Measurements from ENCODE around the gene ABAT.

Gene ABAT

GRCh38 chr16:8674413-8675022, at the start of gene ABAT:
Gene ABAT (plus strand): TSS chr16:8674617. CDS start chr16:8735740, 61,123 bp downstream.
- peak within 1 kb of the TSS; percentile 77 for H3K4me3 ChIP-seq (ENCODE audit: low read length)
- H3K9ac ChIP-seq (ENCODE audit: low read length) = peak within 1 kb of the TSS; percentile 23
- H3K36me3 ChIP-seq (ENCODE audit: control insufficient read depth, low read depth, low read length) = no peaks in the 10 kb centered on the region
- peaks cover 25% of the 10 kb centered on the region for H3K27me3 ChIP-seq (ENCODE audit: control insufficient read depth, insufficient read depth, low read length)
- H3K4me1 ChIP-seq (ENCODE audit: control insufficient read depth, low read depth, low read length) = peaks cover 9% of the 10 kb centered on the region
- no peak within 1 kb of the TSS for H3K27ac ChIP-seq (ENCODE audit: low read length)
- no peaks in the 10 kb centered on the region for H3K9me3 ChIP-seq (ENCODE audit: control insufficient read depth, low read depth, low read length)

GRCh38 chr16:8625491-8626087, 48.8 kb upstream of the ABAT start:
- no peak overlapping the region for H3K9ac ChIP-seq (ENCODE audit: low read length)
- H3K27ac ChIP-seq (ENCODE audit: low read length) = no peak overlapping the region
- no peaks in the 10 kb centered on the region for H3K4me1 ChIP-seq (ENCODE audit: control insufficient read depth, low read depth, low read length)
- H3K27me3 ChIP-seq (ENCODE audit: control insufficient read depth, insufficient read depth, low read length) = no peaks in the 10 kb centered on the region
- H3K9me3 ChIP-seq (ENCODE audit: control insufficient read depth, low read depth, low read length) = no peaks in the 10 kb centered on the region
- H3K4me3 ChIP-seq (ENCODE audit: low read length) = no peak overlapping the region
- H3K36me3 ChIP-seq (ENCODE audit: control insufficient read depth, low read depth, low read length) = peaks cover 54% of the 10 kb centered on the region

DNA sequence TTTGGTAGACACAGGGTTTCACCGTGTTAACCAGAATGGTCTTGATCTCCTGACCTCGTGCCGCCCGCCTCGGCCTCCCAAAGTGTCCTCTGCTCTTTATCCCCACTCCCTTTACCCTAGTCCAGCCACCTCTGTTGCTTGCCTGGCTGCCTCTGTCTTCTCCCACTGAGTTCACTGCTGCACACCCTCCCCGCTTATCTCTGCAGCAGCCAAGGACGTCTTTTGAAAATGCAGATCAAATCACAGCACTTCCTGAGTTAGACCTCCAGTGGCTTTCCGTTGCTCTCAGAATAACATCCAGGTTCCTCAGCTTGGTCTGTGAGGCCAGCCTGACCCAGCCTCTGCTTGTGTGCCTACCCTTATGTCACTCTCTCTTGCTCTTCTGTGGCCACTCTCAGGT, 47.5 kb upstream of the ABAT start:
- H3K36me3 ChIP-seq (ENCODE audit: control insufficient read depth, low read depth, low read length) = peaks cover 67% of the 10 kb centered on the region
- no peak overlapping the region for H3K4me3 ChIP-seq (ENCODE audit: low read length)
- no peaks in the 10 kb centered on the region for H3K9me3 ChIP-seq (ENCODE audit: control insufficient read depth, low read depth, low read length)
- H3K9ac ChIP-seq (ENCODE audit: low read length) = no peak overlapping the region
- H3K27ac ChIP-seq (ENCODE audit: low read length) = no peak overlapping the region
- H3K4me1 ChIP-seq (ENCODE audit: control insufficient read depth, low read depth, low read length) = no peaks in the 10 kb centered on the region
- no peaks in the 10 kb centered on the region for H3K27me3 ChIP-seq (ENCODE audit: control insufficient read depth, insufficient read depth, low read length)

DNA sequence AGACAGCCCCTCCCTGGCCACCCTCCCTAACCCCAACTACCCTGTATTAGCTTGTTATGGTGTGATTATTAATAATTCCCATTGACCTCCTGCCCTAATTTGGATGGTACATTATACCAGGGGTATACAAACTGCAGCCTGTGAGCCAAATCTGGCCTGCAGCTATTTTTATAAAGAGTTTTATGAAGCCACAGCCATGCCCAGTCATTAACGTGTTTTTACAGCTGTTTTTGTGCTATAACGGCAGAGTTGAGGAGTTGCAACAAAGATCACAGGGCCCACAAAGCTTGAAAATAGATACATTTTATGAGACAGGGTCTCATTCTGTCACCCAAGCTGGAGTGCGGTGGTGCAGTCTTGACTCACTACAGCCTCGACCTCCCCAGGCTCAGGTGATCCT, 47.0 kb upstream of the ABAT start:
- Histone ChIP-seq H3K4me1 (ENCODE audit: control insufficient read depth, low read depth, low read length) (no peaks in the 10 kb centered on the region), H3K27me3 (ENCODE audit: control insufficient read depth, insufficient read depth, low read length) (no peaks in the 10 kb centered on the region), H3K4me3 (ENCODE audit: low read length) (no peak overlapping the region), H3K9ac (ENCODE audit: low read length) (no peak overlapping the region), H3K27ac (ENCODE audit: low read length) (no peak overlapping the region), H3K9me3 (ENCODE audit: control insufficient read depth, low read depth, low read length) (no peaks in the 10 kb centered on the region), H3K36me3 (ENCODE audit: control insufficient read depth, low read depth, low read length) (peaks cover 72% of the 10 kb centered on the region)

DNA sequence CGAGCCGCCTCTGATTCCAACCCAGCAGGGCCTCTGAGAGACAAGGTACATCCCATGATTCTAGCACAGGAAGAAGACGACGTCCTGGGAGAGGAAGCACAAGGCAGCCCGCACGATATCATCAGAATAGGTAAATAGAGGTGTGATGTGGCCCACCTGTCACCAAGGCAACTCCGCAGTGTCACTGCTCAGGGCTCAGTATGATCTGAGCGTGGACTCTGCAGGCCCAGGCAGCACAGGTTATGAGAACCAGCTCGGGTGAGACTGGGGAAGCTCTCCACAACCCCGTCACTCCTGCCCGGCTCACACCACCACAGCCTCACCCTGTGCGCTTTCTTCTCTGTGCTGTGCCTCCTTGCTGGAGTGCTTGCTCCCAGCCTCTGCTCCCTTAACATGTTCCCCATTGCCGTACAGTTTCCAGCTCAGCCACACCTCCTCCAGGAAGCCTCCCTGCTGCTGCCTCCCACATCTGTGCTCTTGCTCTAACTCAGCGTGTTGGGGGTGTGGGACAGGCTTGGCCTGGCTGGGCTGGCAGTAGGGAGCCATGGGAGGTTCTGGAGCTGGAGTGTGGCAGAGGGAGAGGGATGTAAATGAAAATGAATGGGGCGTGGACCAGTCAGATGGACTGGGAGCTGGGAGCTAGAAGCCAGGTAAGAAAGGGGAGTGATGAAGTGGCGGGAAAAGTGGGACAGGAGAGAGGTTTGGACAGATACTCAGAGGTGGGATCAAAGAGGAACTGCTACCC, 45.3 kb upstream of the ABAT start:
- Histone ChIP-seq H3K27me3 (ENCODE audit: control insufficient read depth, insufficient read depth, low read length) (no peaks in the 10 kb centered on the region), H3K27ac (ENCODE audit: low read length) (no peak overlapping the region), H3K4me1 (ENCODE audit: control insufficient read depth, low read depth, low read length) (no peaks in the 10 kb centered on the region), H3K9me3 (ENCODE audit: control insufficient read depth, low read depth, low read length) (no peaks in the 10 kb centered on the region), H3K9ac (ENCODE audit: low read length) (no peak overlapping the region), H3K4me3 (ENCODE audit: low read length) (no peak overlapping the region), H3K36me3 (ENCODE audit: control insufficient read depth, low read depth, low read length) (peaks cover 79% of the 10 kb centered on the region)

- H3K36me3 ChIP-seq (ENCODE audit: control insufficient read depth, low read depth, low read length) = peaks cover 82% of the 10 kb centered on the region
These were observed 44.0 kb upstream of the ABAT start for GRCh38 chr16:8630255-8630953.

DNA sequence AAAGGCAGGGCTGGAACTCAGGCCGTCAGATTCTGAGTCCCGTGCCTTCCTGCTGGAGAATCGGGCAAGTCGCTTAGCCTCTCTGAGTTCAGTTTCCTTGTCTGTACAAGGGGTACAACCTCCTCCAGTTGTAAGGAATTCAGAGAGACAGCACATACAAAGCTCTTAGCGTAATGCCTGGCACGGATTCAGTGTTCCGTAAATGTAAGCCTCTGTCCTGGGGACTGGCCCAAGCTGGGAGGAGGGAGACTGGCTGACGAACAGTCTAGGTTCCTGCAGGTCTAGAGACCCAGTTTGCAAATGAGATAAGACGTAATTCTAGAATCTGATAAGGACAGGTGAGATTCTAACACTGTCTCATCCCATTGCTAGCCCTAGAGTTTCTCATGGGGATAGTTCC, 43.0 kb upstream of the ABAT start:
- H3K27ac ChIP-seq (ENCODE audit: low read length) = no peak overlapping the region
- H3K4me1 ChIP-seq (ENCODE audit: control insufficient read depth, low read depth, low read length) = no peaks in the 10 kb centered on the region
- no peaks in the 10 kb centered on the region for H3K27me3 ChIP-seq (ENCODE audit: control insufficient read depth, insufficient read depth, low read length)
- H3K9ac ChIP-seq (ENCODE audit: low read length) = no peak overlapping the region
- H3K36me3 ChIP-seq (ENCODE audit: control insufficient read depth, low read depth, low read length) = peaks cover 82% of the 10 kb centered on the region
- no peaks in the 10 kb centered on the region for H3K9me3 ChIP-seq (ENCODE audit: control insufficient read depth, low read depth, low read length)
- no peak overlapping the region for H3K4me3 ChIP-seq (ENCODE audit: low read length)

More at GRCh38 chr16:8630255-8630953, 44.0 kb upstream of the ABAT start:
- H3K27me3 ChIP-seq (ENCODE audit: control insufficient read depth, insufficient read depth, low read length) = no peaks in the 10 kb centered on the region
- H3K9ac ChIP-seq (ENCODE audit: low read length) = no peak overlapping the region
- no peak overlapping the region for H3K27ac ChIP-seq (ENCODE audit: low read length)
- no peaks in the 10 kb centered on the region for H3K9me3 ChIP-seq (ENCODE audit: control insufficient read depth, low read depth, low read length)
- H3K4me1 ChIP-seq (ENCODE audit: control insufficient read depth, low read depth, low read length) = no peaks in the 10 kb centered on the region
- H3K4me3 ChIP-seq (ENCODE audit: low read length) = no peak overlapping the region

GRCh38 chr16:8631818-8632465, 42.5 kb upstream of the ABAT start:
- Histone ChIP-seq H3K4me1 (ENCODE audit: control insufficient read depth, low read depth, low read length) (no peaks in the 10 kb centered on the region), H3K4me3 (ENCODE audit: low read length) (no peak overlapping the region), H3K27me3 (ENCODE audit: control insufficient read depth, insufficient read depth, low read length) (no peaks in the 10 kb centered on the region), H3K9me3 (ENCODE audit: control insufficient read depth, low read depth, low read length) (no peaks in the 10 kb centered on the region), H3K36me3 (ENCODE audit: control insufficient read depth, low read depth, low read length) (peaks cover 85% of the 10 kb centered on the region), H3K27ac (ENCODE audit: low read length) (no peak overlapping the region), H3K9ac (ENCODE audit: low read length) (no peak overlapping the region)

- Histone ChIP-seq H3K27ac (ENCODE audit: low read length) (no peak overlapping the region), H3K4me3 (ENCODE audit: low read length) (no peak overlapping the region), H3K4me1 (ENCODE audit: control insufficient read depth, low read depth, low read length) (no peaks in the 10 kb centered on the region), H3K9me3 (ENCODE audit: control insufficient read depth, low read depth, low read length) (no peaks in the 10 kb centered on the region), H3K36me3 (ENCODE audit: control insufficient read depth, low read depth, low read length) (peaks cover 83% of the 10 kb centered on the region), H3K27me3 (ENCODE audit: control insufficient read depth, insufficient read depth, low read length) (no peaks in the 10 kb centered on the region), H3K9ac (ENCODE audit: low read length) (no peak overlapping the region)
These were observed 41.7 kb upstream of the ABAT start for GRCh38 chr16:8632675-8633182.

DNA sequence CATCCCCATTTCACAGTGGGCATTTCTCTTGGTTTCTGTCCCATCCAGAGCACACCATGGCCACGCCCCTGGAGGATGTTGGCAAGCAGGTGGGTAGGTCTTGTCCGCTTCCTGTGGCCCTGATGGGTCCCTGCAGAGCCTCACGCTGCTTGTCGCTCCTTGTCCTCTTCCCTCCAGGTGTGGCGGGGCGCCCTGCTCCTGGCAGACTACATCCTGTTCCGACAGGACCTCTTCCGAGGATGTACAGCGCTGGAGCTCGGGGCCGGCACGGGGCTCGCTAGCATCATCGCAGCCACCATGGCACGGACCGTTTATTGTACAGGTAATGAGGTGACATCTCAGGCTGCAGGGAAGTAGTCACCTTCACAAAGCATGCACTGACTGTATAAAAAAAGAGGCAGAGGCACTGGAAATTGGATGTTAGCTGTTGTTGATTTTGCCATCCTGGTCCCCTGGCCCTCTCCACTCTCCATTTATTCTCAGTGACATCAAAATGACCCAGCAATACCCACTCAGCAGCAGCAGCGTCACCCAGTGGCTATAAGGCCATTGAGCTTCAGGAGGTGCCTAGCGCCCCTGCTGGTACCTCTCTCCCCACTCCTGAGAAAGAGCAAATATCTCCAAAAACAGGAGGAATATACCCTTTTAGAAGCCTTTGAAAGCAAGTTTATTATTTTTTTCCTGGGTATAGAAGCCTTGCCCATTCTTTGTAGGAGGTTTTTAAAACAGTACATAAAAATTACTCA, 39.3 kb upstream of the ABAT start:
- no peaks in the 10 kb centered on the region for H3K9me3 ChIP-seq (ENCODE audit: control insufficient read depth, low read depth, low read length)
- H3K4me1 ChIP-seq (ENCODE audit: control insufficient read depth, low read depth, low read length) = no peaks in the 10 kb centered on the region
- peaks cover 77% of the 10 kb centered on the region for H3K36me3 ChIP-seq (ENCODE audit: control insufficient read depth, low read depth, low read length)
- H3K4me3 ChIP-seq (ENCODE audit: low read length) = no peak overlapping the region
- H3K9ac ChIP-seq (ENCODE audit: low read length) = no peak overlapping the region
- H3K27ac ChIP-seq (ENCODE audit: low read length) = no peak overlapping the region
- H3K27me3 ChIP-seq (ENCODE audit: control insufficient read depth, insufficient read depth, low read length) = no peaks in the 10 kb centered on the region

Data from iPS-18a (cell line).